Measurements from ENCODE around the gene TNS1. TPM values are rescaled to one million over a fixed set of nuclear protein-coding genes. Genes with fewer than 3 reads are reported as not detected.
A peak's percentile ranks its signal among the peaks of the same experiment; 100 is the strongest.

The TNS1 gene
- total RNA-seq, 1 experiment from 2014 or later: 3.4 TPM

GRCh38 chr2:217929757-217930707, 72.8 kb downstream of the TNS1 start:
- Histone ChIP-seq H3K79me1 (ENCODE audit: insufficient read depth, low read depth, low read length, poor library complexity, severe bottlenecking) (no peaks in the 10 kb centered on the region), H2BK5ac (ENCODE audit: insufficient read length, low read length) (no peak overlapping the region), H3K23ac (ENCODE audit: insufficient read length, low read depth, low read length) (no peak overlapping the region), H3K4ac (ENCODE audit: low read depth, low read length) (no peak overlapping the region), H3K18ac (ENCODE audit: insufficient read length, low read depth, low read length) (no peak overlapping the region), H4K20me1 (ENCODE audit: control insufficient read depth, insufficient read depth, insufficient read length) (no peaks in the 10 kb centered on the region), H3K23me2 (ENCODE audit: insufficient read length, low read depth, low read length, poor library complexity, severe bottlenecking) (no peaks in the 10 kb centered on the region), H3K79me2 (ENCODE audit: insufficient read depth, low read length) (no peaks in the 10 kb centered on the region), H3K9me3 (ENCODE audit: control insufficient read depth, low read depth, low read length) (no peaks in the 10 kb centered on the region), H3K27me3 (ENCODE audit: insufficient read depth, low read length) (no peaks in the 10 kb centered on the region), H2BK12ac (ENCODE audit: insufficient read length, low read depth, low read length) (no peak overlapping the region), H2AFZ (ENCODE audit: low read length) (no peak overlapping the region), H4K91ac (ENCODE audit: insufficient read length, low read depth, low read length) (no peak overlapping the region), H3K14ac (ENCODE audit: insufficient read depth, low read length) (no peak overlapping the region), H3K4me2 (ENCODE audit: insufficient read depth, insufficient read length, low read length) (no peak overlapping the region), H3K56ac (ENCODE audit: insufficient read length, low read depth, low read length) (no peak overlapping the region), H2BK120ac (ENCODE audit: low read depth, low read length, poor library complexity, severe bottlenecking) (no peak overlapping the region), H3K4me1 (ENCODE audit: insufficient read depth, low read length) (peaks cover 5% of the 10 kb centered on the region; the same call in 1 of the 2 replicates), H2BK15ac (ENCODE audit: low read depth, low read length) (no peak overlapping the region), H2AK5ac (ENCODE audit: insufficient read length, low read length) (no peak overlapping the region), H4K5ac (ENCODE audit: insufficient read length, low read depth, low read length) (no peak overlapping the region), H4K8ac (replicated peaks; ENCODE audit: insufficient read length, low read depth, low read length) (no peak overlapping the region), H3K27ac (ENCODE audit: insufficient read length, low read depth, low read length) (no peak overlapping the region), H3T11ph (ENCODE audit: low read length) (no peak overlapping the region), H2BK20ac (ENCODE audit: low read depth, low read length, poor library complexity, severe bottlenecking) (no peak overlapping the region), H3K9ac (ENCODE audit: extremely low read depth, insufficient read length, low read length) (no peak overlapping the region)
- H3K4me1 Mint-ChIP-seq: peaks cover 33 to 47% of the 10 kb centered on the region in 2 experiments
- no peak for DNase-seq
- peak overlapping the region in 1 of 2 experiments; percentile 4; a peak in 1 of 5 replicates for H3K4me3 Mint-ChIP-seq
- TF ChIP-seq CTCF (conservative IDR thresholded peaks at IDR 0.05): no peak
- H3K9me3 Mint-ChIP-seq: no peaks in the 10 kb centered on the region; a peak in 1 of 5 replicates
- peak overlapping the region in 2 of 3 experiments; percentile 30 to 64; a peak in 3 of 7 replicates for H3K27ac Mint-ChIP-seq
- WGBS (ENCODE audit: extremely low coverage, insufficient read length, low lambda C conversion rate): no CpG with 5 or more reads among the region's 14 CpGs
- no peaks in the 10 kb centered on the region; a peak in 1 of 7 replicates for H3K36me3 Mint-ChIP-seq (ENCODE audit: insufficient read depth in 1 of 3, low read depth in 3 of 3)
- no peaks in the 10 kb centered on the region; the same call in none of the 2 replicates for H3K27me3 Mint-ChIP-seq (ENCODE audit: low read depth)
